Panc1 (cell line): Measurements from ENCODE around the gene ING1. TPM values are rescaled to one million over a fixed set of nuclear protein-coding genes. Genes with fewer than 3 reads are reported as not detected.

Source experiments
- ATAC-seq: fragments of 200-7000 bp; cut with Tn5 transposase; 2 replicates; pipeline ENCODE4 v1.9.1; 2020; ENCODE audit warnings: mild to moderate bottlenecking, moderate library complexity
- BruUV-seq: library from RNA; stranded (reverse); fragments of 400-500 nt; replicated peaks from 2 replicates; lab custom pipeline; 2021; lab: Mats Ljungman, UMichigan
- CTCF ChIA-PET: fragments of 300-600 bp; sonication (Branson Sonifier 250); formaldehyde crosslinking; loops from one replicate; lab custom pipeline; 2022; ENCODE audit warnings: antibody characterized with exemption; lab: Charles Lee
- POLR2A ChIA-PET: fragments of 300-600 bp; sonication (Branson Sonifier 250); formaldehyde crosslinking; loops from one replicate; lab custom pipeline; 2022; ENCODE audit warnings: antibody characterized with exemption; lab: Charles Lee
- DNase-seq: peaks from one replicate; pipeline ENCODE4 v3.0.0-alpha.2; 2010; ENCODE audit warnings: low read depth, low spot score
- H3K27ac ChIP-seq: 2 replicates; pipeline ENCODE4 v1.5.1; 2011; ENCODE audit warnings: mild to moderate bottlenecking, low read length, inconsistent platforms
- H3K27me3 ChIP-seq: fragments of 200-500 bp; sonication (Bioruptor generic); 2 replicates; pipeline ENCODE4 v1.6.0; 2014; ENCODE audit warnings: low read length, inconsistent platforms; ENCODE audit not compliant: control insufficient read depth, insufficient read depth
- H3K36me3 ChIP-seq: fragments of 200-500 bp; sonication (Bioruptor generic); 2 replicates; pipeline ENCODE4 v1.5.1; 2014; ENCODE audit warnings: inconsistent platforms, mild to moderate bottlenecking, low read length, moderate library complexity; ENCODE audit not compliant: control insufficient read depth, insufficient read depth
- H3K4me1 ChIP-seq: 2 replicates; pipeline ENCODE4 v1.5.1; 2011; ENCODE audit warnings: inconsistent platforms, mild to moderate bottlenecking, low read length, moderate library complexity; ENCODE audit not compliant: control insufficient read depth, insufficient read depth
- H3K4me3 ChIP-seq, 2 experiments: 2 replicates each; pipeline ENCODE4 v1.5.1; 2011 to 2012; ENCODE audit warnings: low read depth in 2 of 2, low read length in 2 of 2, mild to moderate bottlenecking in 2 of 2, inconsistent platforms in 1 of 2, moderate library complexity in 1 of 2
- H3K9me3 ChIP-seq: fragments of 200-500 bp; sonication (Bioruptor generic); 2 replicates; pipeline ENCODE4 v1.5.1; 2014; ENCODE audit warnings: low read depth, mild to moderate bottlenecking, inconsistent platforms, low read length, moderate library complexity; ENCODE audit not compliant: control insufficient read depth, insufficient read depth
- CTCF ChIP-seq: fragments of 450-650 bp; IDR thresholded peaks from 2 replicates; pipeline ENCODE4 v1.5.1; 2017; ENCODE audit warnings: mild to moderate bottlenecking
- POLR2AphosphoS5 ChIP-seq: IDR thresholded peaks from 2 replicates; pipeline ENCODE4 v1.6.1; 2012; ENCODE audit warnings: mild to moderate bottlenecking, low read depth, low read length, moderate library complexity
- REST ChIP-seq, 2 experiments: IDR thresholded peaks; 2 replicates each; pipeline ENCODE4 v1.6.1; 2011 to 2012; ENCODE audit warnings: low read depth in 2 of 2, control low read depth in 1 of 2, low read length in 1 of 2, mild to moderate bottlenecking in 1 of 2, moderate library complexity in 1 of 2; ENCODE audit not compliant: insufficient read depth in 1 of 2
- SIN3A ChIP-seq: IDR thresholded peaks from 2 replicates; pipeline ENCODE4 v1.6.1; 2012; ENCODE audit warnings: low read depth, mild to moderate bottlenecking, low read length, moderate library complexity, borderline replicate concordance; ENCODE audit not compliant: insufficient read depth
- TCF7L2 ChIP-seq: IDR thresholded peaks from 2 replicates; pipeline ENCODE4 v1.6.1; 2011; ENCODE audit warnings: mild to moderate bottlenecking, low read depth, low read length, inconsistent platforms
- in situ Hi-C: cut with HindIII; loops from 2 replicates; pipeline ENCODE4 v1.10.0; 2016; ENCODE audit warnings: low sequenced_read_pairs, low pct_unique_long_range_greater_than_20kb
- intact Hi-C: fragments of 100-400 bp; cut with micrococcal nuclease; formaldehyde crosslinking; loops from one replicate; pipeline ENCODE4 v1.10.0; 2022; ENCODE audit not compliant: unreplicated experiment
- total RNA-seq: library from RNA; stranded (reverse); gene quantifications from one replicate; pipeline ENCODE4 v1.2.1, GENCODE V29; 2021; ENCODE audit not compliant: unreplicated experiment

ING1 gene
- total RNA-seq, 1 experiment from 2014 or later: 9.2 TPM

GRCh38 chr13:110696776-110697175, 16.7 kb upstream of the ING1 start:
- no peak for TF ChIP-seq SIN3A
- TF ChIP-seq CTCF: no peak
- TF ChIP-seq TCF7L2: no peak
- TF ChIP-seq REST (IDR thresholded peaks at IDR 0.05; ENCODE audit: insufficient read depth in 1 of 2, low read depth in 2 of 2, low read length in 1 of 2): no peak
- TF ChIP-seq POLR2AphosphoS5: no peak
- Histone ChIP-seq H3K4me3 (no peak overlapping the region), H3K36me3 (no peaks in the 10 kb centered on the region), H3K27ac (no peak overlapping the region), H3K27me3 (no peaks in the 10 kb centered on the region), H3K4me1 (no peaks in the 10 kb centered on the region), H3K9me3 (no peaks in the 10 kb centered on the region)
- ChIA-PET POLR2A (no interaction called here), CTCF (no interaction called here)
- no peak for ATAC-seq
- DNase-seq: no peak
- in situ Hi-C loops (no loop called here), intact Hi-C loops (no loop called here)
- BruUV-seq: no TSS peak

GRCh38 chr13:110697842-110698241, 15.7 kb upstream of the ING1 start:
- no peak overlapping the region for H3K4me3 ChIP-seq
- ChIA-PET CTCF (no interaction called here), POLR2A (no interaction called here)
- no peaks in the 10 kb centered on the region for H3K9me3 ChIP-seq
- no peaks in the 10 kb centered on the region for H3K4me1 ChIP-seq
- TF ChIP-seq SIN3A (no peak), POLR2AphosphoS5 (no peak), REST (IDR thresholded peaks at IDR 0.05; ENCODE audit: insufficient read depth in 1 of 2, low read depth in 2 of 2, low read length in 1 of 2) (no peak), CTCF (no peak), TCF7L2 (no peak)
- H3K27ac ChIP-seq: no peak overlapping the region
- no peaks in the 10 kb centered on the region for H3K27me3 ChIP-seq
- in situ Hi-C loops: no loop called here
- BruUV-seq: no TSS peak
- intact Hi-C loops: no loop called here
- DNase-seq (no peak), ATAC-seq (no peak)
- no peaks in the 10 kb centered on the region for H3K36me3 ChIP-seq
